Measurements from ENCODE around the gene SIRT2. TPM values are rescaled to one million over a fixed set of nuclear protein-coding genes. Genes with fewer than 3 reads are reported as not detected.

The SIRT2 gene
- total and polyA plus RNA-seq, 2 donors (not counting 1 experiment from before 2014, with no cell fraction given): 42.4 to 65.9 TPM

DNA sequence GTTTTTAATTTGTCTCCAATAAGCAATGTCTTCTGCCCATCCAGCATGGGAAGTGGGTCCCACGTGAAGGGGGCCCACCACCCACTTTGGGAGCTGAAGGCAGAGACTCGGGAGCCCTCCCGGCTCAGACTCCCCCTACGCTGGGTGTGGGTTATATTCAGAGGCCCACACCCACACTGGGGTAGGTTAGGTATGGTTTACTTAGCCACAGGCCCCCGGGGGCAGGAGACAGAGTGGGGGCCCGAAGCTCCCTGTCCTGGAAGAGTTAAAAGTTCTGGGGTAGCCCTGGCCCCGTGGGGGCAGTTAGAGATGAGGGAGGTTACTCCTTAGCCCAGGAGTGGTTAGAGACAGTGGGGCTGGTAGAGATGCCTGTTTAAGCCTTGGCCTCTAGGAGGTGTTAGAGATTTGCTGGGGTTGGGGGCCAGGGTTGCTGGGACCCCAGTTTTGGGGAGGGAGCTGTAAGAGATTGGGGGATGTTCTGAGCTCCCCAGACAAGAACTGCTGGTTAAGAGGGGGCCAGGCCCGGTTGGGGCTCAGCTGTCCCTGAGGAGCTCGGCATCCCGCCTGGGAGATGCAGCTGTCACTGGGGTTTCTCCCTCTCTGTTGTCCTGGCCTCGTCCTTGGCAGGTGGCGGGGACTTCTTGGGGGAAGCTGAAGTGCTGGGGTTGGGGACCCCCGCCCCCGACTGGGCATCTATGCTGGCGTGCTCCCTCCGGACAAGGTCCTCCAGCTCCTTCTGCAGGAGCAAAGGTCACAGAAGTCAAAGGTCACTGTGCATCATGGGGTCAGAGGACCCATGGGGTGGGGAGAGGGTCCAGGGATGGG, 20.6 kb downstream of the SIRT2 start:
- Histone ChIP-seq H3K9ac (ENCODE audit: low read length) (peak overlapping the region; percentile 70), H3K36me3 (replicated peaks in 1 of 2; ENCODE audit: control extremely low read depth in 1 of 2, control insufficient read depth in 1 of 2, extremely low read depth in 1 of 2, insufficient read depth in 2 of 2, low read length in 1 of 2) (peaks cover 0 to 15% of the 10 kb centered on the region in 2 experiments), H4K20me1 (ENCODE audit: control insufficient read depth, insufficient read depth, low read length, poor library complexity, severe bottlenecking) (no peaks in the 10 kb centered on the region), H3K4me3 (ENCODE audit: control extremely low read depth in 1 of 5, extremely low read depth in 1 of 5, insufficient read depth in 1 of 5, low read depth in 2 of 5, low read length in 4 of 5) (peak overlapping the region; percentile 36 to 73 (median 46)), H3K9me3 (ENCODE audit: control extremely low read depth in 1 of 3, control insufficient read depth in 2 of 3, insufficient read depth in 1 of 3, low read length in 2 of 3) (no peaks in the 10 kb centered on the region), H3K79me2 (ENCODE audit: control insufficient read depth, insufficient read depth, low read length) (peaks cover 12% of the 10 kb centered on the region), H2AFZ (ENCODE audit: insufficient read depth, low read depth, low read length, poor library complexity, severe bottlenecking) (peak overlapping the region; percentile 86), H3K27ac (ENCODE audit: low read length in 2 of 2) (peak overlapping the region; percentile 94 to 98), H3K27me3 (replicated peaks in 1 of 4; ENCODE audit: control extremely low read depth in 1 of 4, control insufficient read depth in 3 of 4, insufficient read depth in 4 of 4, low read length in 3 of 4) (no peaks in the 10 kb centered on the region), H3K4me2 (replicated peaks; ENCODE audit: low read depth, low read length, poor library complexity, severe bottlenecking) (peak overlapping the region; percentile 92), H3K4me1 (ENCODE audit: control insufficient read depth in 2 of 2, insufficient read depth in 2 of 2, low read length in 2 of 2) (peaks cover 35 to 44% of the 10 kb centered on the region in 2 donors)
- peaks cover 42% of the 10 kb centered on the region for H3K4me1 Mint-ChIP-seq
- WGBS (ENCODE audit: insufficient coverage): 55% methylated on average over 13 of the region's 16 CpGs
- CTCF ChIA-PET: interaction anchor here (0.9 to 5.8 kb wide), 11 partner anchors 9 to 476 kb away, joined by 3 to 43 read pairs (median 10); partner anchors contain the start of genes ECH1 and FAM98C
- peak overlapping the region; percentile 94 for H3K4me3 Mint-ChIP-seq
- intact Hi-C loops (cut with micrococcal nuclease): loop anchor here (1.0 to 2.0 kb wide), 4 partner anchors 8 to 20 kb away; partner anchors contain the start of genes NFKBIB and SIRT2
- no peak for TF ChIP-seq EZH2 (IDR thresholded peaks at IDR 0.05; ENCODE audit: borderline replicate concordance, insufficient read depth, low read depth, low read length, poor library complexity, severe bottlenecking)
- TF ChIP-seq, protein P1, sequence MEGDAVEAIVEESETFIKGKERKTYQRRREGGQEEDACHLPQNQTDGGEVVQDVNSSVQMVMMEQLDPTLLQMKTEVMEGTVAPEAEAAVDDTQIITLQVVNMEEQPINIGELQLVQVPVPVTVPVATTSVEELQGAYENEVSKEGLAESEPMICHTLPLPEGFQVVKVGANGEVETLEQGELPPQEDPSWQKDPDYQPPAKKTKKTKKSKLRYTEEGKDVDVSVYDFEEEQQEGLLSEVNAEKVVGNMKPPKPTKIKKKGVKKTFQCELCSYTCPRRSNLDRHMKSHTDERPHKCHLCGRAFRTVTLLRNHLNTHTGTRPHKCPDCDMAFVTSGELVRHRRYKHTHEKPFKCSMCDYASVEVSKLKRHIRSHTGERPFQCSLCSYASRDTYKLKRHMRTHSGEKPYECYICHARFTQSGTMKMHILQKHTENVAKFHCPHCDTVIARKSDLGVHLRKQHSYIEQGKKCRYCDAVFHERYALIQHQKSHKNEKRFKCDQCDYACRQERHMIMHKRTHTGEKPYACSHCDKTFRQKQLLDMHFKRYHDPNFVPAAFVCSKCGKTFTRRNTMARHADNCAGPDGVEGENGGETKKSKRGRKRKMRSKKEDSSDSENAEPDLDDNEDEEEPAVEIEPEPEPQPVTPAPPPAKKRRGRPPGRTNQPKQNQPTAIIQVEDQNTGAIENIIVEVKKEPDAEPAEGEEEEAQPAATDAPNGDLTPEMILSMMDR (IDR thresholded peaks at IDR 0.05): no peak
- H3K9me3 Mint-ChIP-seq (ENCODE audit: insufficient read depth): no peaks in the 10 kb centered on the region
- DNase-seq: no peak
- H3K27ac Mint-ChIP-seq: peak overlapping the region; percentile 100
- H3K27me3 Mint-ChIP-seq: no peaks in the 10 kb centered on the region
- no peak for ATAC-seq (ENCODE audit: low read depth)
- POLR2A ChIA-PET: interaction anchor here (0.5 to 4.2 kb wide), 9 partner anchors 8 to 629 kb away, joined by 3 to 24 read pairs (median 5); partner anchors contain the start of genes HNRNPL, MAP4K1 and TIMM50
